MCF 10A (cell line): ENCODE data around the gene PDZRN3. TPM values are rescaled to one million over a fixed set of nuclear protein-coding genes. Genes with fewer than 3 reads are reported as not detected.

ENCODE experiments used
- BruUV-seq: library from RNA; stranded (reverse); fragments of 400-500 nt; replicated peaks from 2 replicates; lab custom pipeline; 2021; lab: Mats Ljungman, UMichigan
- CTCF ChIA-PET: fragments of 300-600 bp; sonication (Branson Sonifier 250); formaldehyde crosslinking; extraction: SDS; loops from one replicate; lab custom pipeline; 2021; ENCODE audit warnings: antibody characterized with exemption, inconsistent platforms; lab: Yijun Ruan, JAX
- POLR2A ChIA-PET: fragments of 300-600, 350-650 bp; sonication (Branson Sonifier 250); formaldehyde crosslinking; extraction: SDS; loops from one replicate; lab custom pipeline; 2020; ENCODE audit warnings: antibody characterized with exemption, inconsistent platforms; lab: Yijun Ruan, JAX
- DNase-seq: peaks from one replicate; pipeline ENCODE4 v3.0.0-alpha.2; 2018; ENCODE audit not compliant: unreplicated experiment
- H3K27ac Mint-ChIP-seq: one replicate; pipeline ENCODE4 v1.8.0; 2022; ENCODE audit warnings: mild to moderate bottlenecking, low read depth, mixed read lengths; ENCODE audit not compliant: unreplicated experiment
- H3K27me3 Mint-ChIP-seq: one replicate; pipeline ENCODE4 v1.8.0; 2022; ENCODE audit warnings: mixed read lengths; ENCODE audit not compliant: insufficient read depth, unreplicated experiment
- H3K36me3 Mint-ChIP-seq: one replicate; pipeline ENCODE4 v1.8.0; 2022; ENCODE audit warnings: mild to moderate bottlenecking, moderate library complexity, mixed read lengths; ENCODE audit not compliant: insufficient read depth, unreplicated experiment
- H3K4me1 Mint-ChIP-seq: one replicate; pipeline ENCODE4 v1.8.0; 2022; ENCODE audit warnings: mixed read lengths; ENCODE audit not compliant: insufficient read depth, unreplicated experiment
- H3K4me3 Mint-ChIP-seq: one replicate; pipeline ENCODE4 v1.8.0; 2022; ENCODE audit warnings: mild to moderate bottlenecking, moderate library complexity, mixed read lengths; ENCODE audit not compliant: unreplicated experiment
- H3K9me3 Mint-ChIP-seq: one replicate; pipeline ENCODE4 v1.8.0; 2022; ENCODE audit warnings: mixed read lengths; ENCODE audit not compliant: unreplicated experiment
- intact Hi-C: fragments of 100-400 bp; cut with micrococcal nuclease; formaldehyde crosslinking; loops from 2 replicates; pipeline ENCODE4 v1.14.1; 2022
- total RNA-seq: library from RNA; stranded (reverse); gene quantifications from 2 replicates; pipeline ENCODE4 v1.2.3, GENCODE V29; 2022
- TF ChIP-seq, protein P1 (sequence below): fragments of 200-600 bp; IDR thresholded peaks from one replicate; pipeline ENCODE4 v1.8.0; 2022; ENCODE audit warnings: antibody characterized with exemption, mild to moderate bottlenecking; ENCODE audit not compliant: unreplicated experiment

The PDZRN3 gene
- total RNA-seq, 1 experiment from 2014 or later, result not detected

DNA sequence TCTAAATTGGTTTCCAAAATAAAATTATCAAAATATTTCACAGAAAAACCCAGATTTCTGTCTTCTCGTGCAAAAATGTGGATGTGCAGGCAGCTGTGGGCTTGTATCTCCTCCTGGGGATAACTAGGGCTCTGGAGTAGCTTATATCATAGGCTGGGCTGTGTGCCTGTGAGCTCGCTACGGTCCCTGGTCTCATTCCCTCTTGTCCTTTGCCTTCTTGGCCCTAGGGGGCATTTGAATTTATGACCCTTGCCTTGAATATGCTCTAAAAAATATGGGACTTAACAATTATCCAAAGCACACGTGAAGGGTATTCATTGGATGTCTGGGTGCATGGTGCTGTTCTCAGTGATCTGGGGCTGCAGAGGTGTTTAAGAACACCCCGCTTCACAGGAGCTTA lies 132.6 kb downstream of the PDZRN3 start:
- CTCF ChIA-PET, result interaction anchor here (1.0 to 5.8 kb wide), 2 partner anchors 10 to 392 kb away, joined by 3 to 42 read pairs; no protein-coding TSS in a partner anchor
- Mint-ChIP-seq H3K4me3 (no peak overlapping the region), H3K36me3 (no peaks in the 10 kb centered on the region), H3K27me3 (no peaks in the 10 kb centered on the region), H3K27ac (no peak overlapping the region), H3K9me3 (no peaks in the 10 kb centered on the region), H3K4me1 (peaks cover 4% of the 10 kb centered on the region)
- intact Hi-C loops, result no loop called here
- TF ChIP-seq, protein P1, sequence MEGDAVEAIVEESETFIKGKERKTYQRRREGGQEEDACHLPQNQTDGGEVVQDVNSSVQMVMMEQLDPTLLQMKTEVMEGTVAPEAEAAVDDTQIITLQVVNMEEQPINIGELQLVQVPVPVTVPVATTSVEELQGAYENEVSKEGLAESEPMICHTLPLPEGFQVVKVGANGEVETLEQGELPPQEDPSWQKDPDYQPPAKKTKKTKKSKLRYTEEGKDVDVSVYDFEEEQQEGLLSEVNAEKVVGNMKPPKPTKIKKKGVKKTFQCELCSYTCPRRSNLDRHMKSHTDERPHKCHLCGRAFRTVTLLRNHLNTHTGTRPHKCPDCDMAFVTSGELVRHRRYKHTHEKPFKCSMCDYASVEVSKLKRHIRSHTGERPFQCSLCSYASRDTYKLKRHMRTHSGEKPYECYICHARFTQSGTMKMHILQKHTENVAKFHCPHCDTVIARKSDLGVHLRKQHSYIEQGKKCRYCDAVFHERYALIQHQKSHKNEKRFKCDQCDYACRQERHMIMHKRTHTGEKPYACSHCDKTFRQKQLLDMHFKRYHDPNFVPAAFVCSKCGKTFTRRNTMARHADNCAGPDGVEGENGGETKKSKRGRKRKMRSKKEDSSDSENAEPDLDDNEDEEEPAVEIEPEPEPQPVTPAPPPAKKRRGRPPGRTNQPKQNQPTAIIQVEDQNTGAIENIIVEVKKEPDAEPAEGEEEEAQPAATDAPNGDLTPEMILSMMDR, result no peak
- POLR2A ChIA-PET, result no interaction called here
- no TSS peak for BruUV-seq
- no peak for DNase-seq

DNA sequence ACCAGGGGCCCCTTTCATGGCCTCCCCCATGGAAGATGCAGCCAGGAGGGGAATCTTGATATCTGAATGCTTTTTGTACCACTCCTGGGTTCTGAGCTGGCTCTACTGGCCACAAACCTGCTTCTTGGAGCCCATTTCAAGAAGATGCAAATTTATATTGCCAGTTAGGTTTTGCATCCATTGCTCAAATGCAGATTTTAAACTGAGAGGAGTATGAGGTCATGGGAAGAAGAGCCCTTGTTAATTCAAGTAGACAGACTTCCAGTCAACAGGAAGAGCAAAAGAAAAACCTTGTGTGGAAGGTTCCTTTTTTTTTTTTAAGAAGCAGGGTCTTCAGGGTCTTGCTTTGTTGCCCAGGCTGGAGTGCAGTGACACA lies 133.5 kb downstream of the PDZRN3 start:
- Mint-ChIP-seq H3K27me3 (no peaks in the 10 kb centered on the region), H3K9me3 (no peaks in the 10 kb centered on the region), H3K4me3 (no peak overlapping the region), H3K4me1 (peaks cover 4% of the 10 kb centered on the region), H3K36me3 (no peaks in the 10 kb centered on the region), H3K27ac (no peak overlapping the region)
- ChIA-PET POLR2A (interaction anchor here (0.7 kb wide), 1 partner anchor 310 kb away, joined by 3 read pairs; no protein-coding TSS in a partner anchor), CTCF (interaction anchor here (1.0 to 5.8 kb wide), 2 partner anchors 11 to 391 kb away, joined by 3 to 42 read pairs; no protein-coding TSS in a partner anchor)
- TF ChIP-seq, protein P1, result no peak
- no TSS peak for BruUV-seq
- DNase-seq, result no peak
- intact Hi-C loops, result no loop called here

DNA sequence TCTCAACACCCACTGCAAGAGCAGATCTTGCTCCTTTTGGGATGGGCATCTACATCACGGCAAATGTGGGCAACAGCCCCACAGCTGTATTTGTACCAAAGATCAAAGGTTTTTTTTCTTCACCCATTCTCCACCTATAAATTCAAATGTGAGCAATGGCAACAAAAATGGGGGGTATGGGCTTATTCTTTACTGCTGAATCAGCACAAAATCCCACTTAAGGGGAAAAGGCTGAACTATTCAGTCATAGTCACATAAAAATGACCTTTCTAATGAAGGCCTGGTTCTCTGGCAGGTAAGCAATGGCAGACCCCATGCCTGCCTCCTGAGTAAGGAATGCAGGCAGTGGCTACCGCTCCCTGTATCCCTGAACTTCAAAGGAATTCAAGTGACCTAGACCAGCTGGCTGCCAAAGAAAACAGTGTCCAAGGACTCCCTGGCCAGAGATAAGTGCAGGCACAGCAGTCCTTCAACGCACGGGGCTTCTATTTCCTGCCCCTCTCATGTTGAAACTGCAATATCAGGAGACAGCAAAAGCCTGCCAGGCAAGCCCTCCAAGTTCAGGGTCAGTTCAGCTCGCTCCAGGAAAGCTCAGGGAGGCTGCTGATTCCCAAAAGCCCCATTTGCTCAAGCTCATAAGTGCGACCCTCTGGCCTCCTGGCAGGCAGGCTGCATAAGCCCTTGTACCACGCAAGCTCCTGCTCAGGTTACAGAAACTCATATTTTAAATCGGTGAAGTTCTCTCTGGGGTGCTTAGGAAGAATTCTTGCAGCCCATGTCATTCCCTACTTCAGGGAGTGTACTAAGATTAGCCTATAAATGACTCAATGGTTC lies 134.1 kb downstream of the PDZRN3 start:
- ChIA-PET POLR2A (interaction anchor here (0.7 kb wide), 1 partner anchor 309 kb away, joined by 3 read pairs; no protein-coding TSS in a partner anchor), CTCF (interaction anchor here (0.6 to 5.8 kb wide), 3 partner anchors 12 to 388 kb away, joined by 3 to 42 read pairs (median 3); no protein-coding TSS in a partner anchor)
- intact Hi-C loops, result no loop called here
- Mint-ChIP-seq H3K27ac (no peak overlapping the region), H3K27me3 (no peaks in the 10 kb centered on the region), H3K9me3 (no peaks in the 10 kb centered on the region), H3K4me1 (peaks cover 4% of the 10 kb centered on the region), H3K4me3 (no peak overlapping the region), H3K36me3 (no peaks in the 10 kb centered on the region)
- TF ChIP-seq, protein P1, result no peak
- DNase-seq, result no peak
- BruUV-seq, result no TSS peak

DNA sequence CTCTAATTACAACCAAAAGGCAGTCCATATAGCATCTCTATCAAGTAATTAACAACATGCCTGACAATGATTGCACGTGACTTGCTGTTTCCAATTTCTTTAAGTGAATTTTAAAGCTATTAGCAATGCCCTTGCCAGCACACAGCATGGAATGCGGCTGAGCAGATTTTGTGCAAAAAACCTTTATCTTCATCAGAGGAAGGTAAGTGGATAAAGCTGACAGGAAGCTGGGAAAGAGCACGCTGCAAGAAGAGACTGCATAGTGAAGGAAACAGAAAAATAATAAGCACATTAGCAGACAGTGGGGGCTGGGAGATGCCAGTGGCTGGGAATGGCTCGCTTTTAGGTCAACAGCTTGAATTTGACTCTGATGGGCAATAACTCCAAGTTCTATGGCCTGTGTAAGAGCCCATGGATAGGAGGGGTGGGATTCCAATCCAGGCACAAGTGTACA lies 138.8 kb downstream of the PDZRN3 start:
- H3K27ac Mint-ChIP-seq, result no peak overlapping the region

More for the DNA sequence above, 138.8 kb downstream of the PDZRN3 start:
- intact Hi-C loops, result no loop called here
- CTCF ChIA-PET, result interaction anchor here (0.6 to 2.8 kb wide), 5 partner anchors 9 to 365 kb away, joined by 3 to 29 read pairs (median 3); no protein-coding TSS in a partner anchor
- TF ChIP-seq, protein P1, result no peak
- Mint-ChIP-seq H3K4me1 (no peaks in the 10 kb centered on the region), H3K9me3 (no peaks in the 10 kb centered on the region), H3K27me3 (no peaks in the 10 kb centered on the region), H3K36me3 (no peaks in the 10 kb centered on the region), H3K4me3 (no peak overlapping the region)
- DNase-seq, result no peak
- no TSS peak for BruUV-seq
- POLR2A ChIA-PET, result interaction anchor here (0.6 to 1.0 kb wide), 2 partner anchors 14 to 57 kb away, joined by 3 read pairs; no protein-coding TSS in a partner anchor
